GM21576 (cell line): ENCODE results near the gene WDFY3.
"Not testable (repeated sequence)": the region's sequence is repeated elsewhere in the genome, so short reads cannot be mapped to it uniquely, and the experiment has no call there.

Experiments
- ATAC-seq: cut with Tn5 transposase; IDR thresholded peaks from one replicate; pipeline ENCODE4 v1.9.1; 2021; ENCODE audit warnings: mild to moderate bottlenecking, moderate library complexity; ENCODE audit not compliant: unreplicated experiment

Gene WDFY3

DNA sequence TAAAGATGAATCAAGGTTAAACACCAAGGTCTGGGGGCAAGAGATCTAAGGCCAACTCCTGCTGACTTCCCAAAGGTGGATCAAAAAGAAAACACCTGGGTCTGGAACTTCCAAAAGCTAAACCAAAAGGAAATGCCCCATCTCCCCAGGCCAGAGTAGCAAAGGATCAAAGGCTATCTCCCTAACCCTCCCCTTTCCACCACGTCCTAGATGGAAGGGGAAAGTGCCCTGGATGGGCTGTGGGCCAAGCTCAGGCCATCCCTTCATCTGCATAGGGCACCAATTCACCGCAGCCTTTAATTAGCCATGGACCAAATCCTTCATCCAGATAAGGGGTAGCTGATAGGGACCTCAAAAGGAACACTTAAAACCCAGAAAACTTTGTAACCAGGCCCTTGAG, 100.2 kb downstream of the WDFY3 start:
- no peak for ATAC-seq

- ATAC-seq = no peak
Measured at GRCh38 chr4:84865600-84865999, 100.9 kb downstream of the WDFY3 start.

GRCh38 chr4:84862064-84862463, 104.4 kb downstream of the WDFY3 start:
- no peak for ATAC-seq

DNA sequence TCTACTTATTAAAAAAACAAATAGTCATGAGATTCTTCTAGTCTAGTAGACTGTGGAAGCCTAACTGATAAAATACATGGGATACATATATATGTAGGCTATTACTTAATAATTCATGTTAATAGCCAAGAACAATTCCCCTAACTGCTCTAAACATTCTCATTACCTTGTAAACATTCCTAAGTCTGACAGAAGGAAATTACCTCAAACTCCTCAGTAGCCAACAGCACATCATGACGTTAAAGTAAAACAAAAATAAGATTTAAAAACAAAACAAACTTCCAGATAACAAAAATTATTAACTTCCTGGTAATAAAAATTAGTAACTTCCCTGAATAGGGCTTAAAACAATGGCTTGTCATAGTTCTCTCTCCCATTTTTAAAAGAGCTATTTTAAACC, 109.2 kb downstream of the WDFY3 start:
- no peak for ATAC-seq

GRCh38 chr4:84856468-84857049, 109.9 kb downstream of the WDFY3 start:
- ATAC-seq = no peak

GRCh38 chr4:84855774-84856173, 110.7 kb downstream of the WDFY3 start:
- ATAC-seq = no peak

DNA sequence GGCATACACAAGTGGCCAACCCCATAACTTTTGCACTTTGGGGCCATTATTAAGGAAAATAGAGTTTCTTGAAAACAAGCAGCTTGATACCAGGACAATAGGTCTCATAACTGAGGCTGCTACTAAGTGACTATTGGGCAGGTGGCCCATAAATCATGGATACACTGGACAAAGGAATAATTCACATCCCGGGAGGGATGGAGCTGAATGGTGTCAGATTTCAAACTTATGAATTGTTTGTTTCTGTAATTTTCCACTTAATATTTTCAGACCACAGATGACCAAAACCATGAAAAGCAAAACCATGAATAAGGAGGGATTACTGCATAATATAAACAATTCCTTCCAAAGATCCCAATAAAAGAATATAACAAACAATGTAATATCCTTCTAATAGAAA, 114.4 kb downstream of the WDFY3 start:
- ATAC-seq = no peak

- no peak for ATAC-seq
Measured at GRCh38 chr4:84849051-84849640, 117.3 kb downstream of the WDFY3 start.

- ATAC-seq = no peak
Measured at GRCh38 chr4:84848432-84848831, 118.1 kb downstream of the WDFY3 start.

DNA sequence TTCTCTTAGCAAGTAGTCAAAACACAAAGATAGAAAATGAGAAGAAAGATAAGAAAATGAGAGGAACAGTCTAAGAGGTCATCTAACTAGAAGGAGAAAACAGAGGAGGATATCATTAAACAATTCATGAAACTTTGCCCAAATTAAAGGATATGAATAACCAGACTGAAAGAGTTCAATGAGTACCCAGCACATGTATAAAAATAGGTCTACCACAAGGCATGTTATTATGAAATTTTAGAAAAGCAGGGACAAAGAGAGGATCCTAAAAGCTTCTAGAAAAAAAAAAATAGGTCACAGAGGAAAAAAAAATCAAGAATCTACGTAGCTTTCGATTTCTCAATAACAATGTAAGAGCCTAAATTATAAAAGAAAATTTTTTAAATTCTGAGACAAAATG, 118.5 kb downstream of the WDFY3 start:
- no peak for ATAC-seq

- ATAC-seq = no peak
Measured at GRCh38 chr4:84846985-84847384, 119.5 kb downstream of the WDFY3 start.

- ATAC-seq = no peak
Measured at GRCh38 chr4:84841435-84841834, 125.1 kb downstream of the WDFY3 start.

DNA sequence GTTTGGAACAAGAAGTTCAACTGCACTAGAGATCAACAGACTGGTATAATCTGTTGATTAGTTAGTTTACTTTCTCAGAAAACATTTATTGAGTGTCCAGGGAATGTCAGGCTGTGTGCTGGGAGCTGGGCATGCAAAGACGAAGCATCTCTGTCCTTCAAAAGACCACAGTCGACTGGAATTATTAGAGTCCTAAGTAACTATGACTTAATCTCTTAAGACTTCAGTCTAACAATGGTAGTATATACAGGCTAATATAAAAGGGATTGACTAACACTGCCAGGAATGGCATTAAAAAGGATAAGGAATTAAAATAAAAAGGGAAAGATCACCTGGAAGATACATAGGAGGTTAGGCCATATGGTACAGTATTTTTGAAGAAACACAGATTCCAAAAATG, 128.7 kb downstream of the WDFY3 start:
- no peak for ATAC-seq

GRCh38 chr4:84829633-84830032, 136.9 kb downstream of the WDFY3 start:
- ATAC-seq = not testable (repeated sequence)

- no peak for ATAC-seq
Measured at GRCh38 chr4:84826681-84827080, 139.8 kb downstream of the WDFY3 start.

GRCh38 chr4:84825701-84826341, 140.7 kb downstream of the WDFY3 start:
- ATAC-seq = no peak

GRCh38 chr4:84821064-84821463, 145.4 kb downstream of the WDFY3 start:
- ATAC-seq = no peak

DNA sequence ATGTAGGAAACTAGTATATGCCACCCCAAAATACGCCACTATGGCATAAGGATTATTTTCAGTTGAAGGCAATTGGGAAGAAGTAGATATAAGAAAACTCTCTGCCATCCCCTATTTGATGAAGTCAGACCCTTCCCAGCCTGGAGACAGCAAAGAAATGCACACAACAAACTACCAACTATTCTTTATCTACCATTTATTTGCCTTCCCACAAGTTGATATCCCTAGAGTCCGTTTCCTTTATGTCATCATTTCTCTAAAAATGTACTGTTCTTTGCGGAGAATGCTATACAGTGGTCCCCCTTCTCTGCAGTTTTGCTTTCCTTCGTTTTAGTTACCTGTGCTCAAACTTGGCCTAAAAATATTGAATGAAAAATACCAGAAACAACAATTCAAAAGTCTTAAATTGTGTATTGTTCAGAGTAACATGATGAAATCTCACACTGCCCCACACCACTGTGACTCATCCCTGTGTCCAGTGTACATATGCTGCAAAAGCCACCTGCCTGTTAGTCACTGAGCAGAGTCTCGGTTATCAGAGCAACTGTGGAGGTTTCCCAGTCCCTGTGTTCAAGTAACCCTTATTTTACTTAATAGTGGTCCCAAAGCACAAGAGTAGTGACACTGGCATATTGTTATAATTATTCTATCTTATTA, 152.3 kb downstream of the WDFY3 start:
- ATAC-seq = no peak

GRCh38 chr4:84809946-84810345, 156.5 kb downstream of the WDFY3 start:
- no peak for ATAC-seq

GRCh38 chr4:84808332-84808731, 158.2 kb downstream of the WDFY3 start:
- ATAC-seq = no peak

DNA sequence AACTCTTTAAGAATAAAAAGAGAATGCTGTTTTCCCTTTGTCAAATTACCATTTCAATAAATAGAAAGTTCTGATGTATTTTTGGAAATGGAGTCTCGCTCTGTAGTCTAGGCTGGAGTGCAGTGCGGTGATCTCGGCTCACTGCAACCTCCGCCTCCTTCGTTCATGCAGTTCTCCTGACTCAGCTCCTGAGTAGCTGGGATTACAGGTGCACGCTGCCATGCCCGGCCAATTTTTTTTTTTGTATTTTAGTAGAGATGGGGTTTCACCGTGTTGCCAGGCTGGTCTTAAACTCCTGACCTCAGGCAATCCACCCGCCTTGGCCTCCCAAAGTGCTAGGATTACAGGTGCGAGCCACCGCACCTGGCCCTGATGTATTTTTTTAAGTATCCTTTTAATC, 159.9 kb downstream of the WDFY3 start:
- ATAC-seq = not testable (repeated sequence)

GRCh38 chr4:84804136-84804535, 162.4 kb downstream of the WDFY3 start:
- no peak for ATAC-seq
